Ishikawa (cell line): ENCODE data around the gene URB1.

Experiments
- CEBPB ChIP-seq: IDR thresholded peaks from 2 replicates; pipeline ENCODE4 v1.6.1; 2012
- CREB1 ChIP-seq: IDR thresholded peaks from 2 replicates; pipeline ENCODE4 v1.6.1; 2012; ENCODE audit warnings: low read depth
- EGR1 ChIP-seq: IDR thresholded peaks from 2 replicates; pipeline ENCODE4 v1.6.1; 2012
- EP300 ChIP-seq: IDR thresholded peaks from 2 replicates; pipeline ENCODE4 v1.6.1; 2012; ENCODE audit warnings: borderline replicate concordance
- FOXM1 ChIP-seq: IDR thresholded peaks from 2 replicates; pipeline ENCODE4 v1.6.1; 2012; ENCODE audit warnings: low read depth, borderline replicate concordance
- NFIC ChIP-seq: IDR thresholded peaks from 2 replicates; pipeline ENCODE4 v1.6.1; 2012
- RAD21 ChIP-seq: IDR thresholded peaks from 2 replicates; pipeline ENCODE4 v1.6.1; 2012; ENCODE audit warnings: low read depth
- REST ChIP-seq: IDR thresholded peaks from 2 replicates; pipeline ENCODE4 v1.6.1; 2012; ENCODE audit warnings: low read depth, mild to moderate bottlenecking
- TAF1 ChIP-seq: IDR thresholded peaks from 2 replicates; pipeline ENCODE4 v1.6.1; 2012; ENCODE audit warnings: low read depth, mild to moderate bottlenecking
- TCF12 ChIP-seq: IDR thresholded peaks from 2 replicates; pipeline ENCODE4 v1.6.1; 2012; ENCODE audit warnings: low read depth
- TEAD4 ChIP-seq: IDR thresholded peaks from 2 replicates; pipeline ENCODE4 v1.6.1; 2012
- YY1 ChIP-seq: IDR thresholded peaks from 2 replicates; pipeline ENCODE4 v1.6.1; 2012; ENCODE audit warnings: low read depth
- ZBTB7A ChIP-seq: IDR thresholded peaks from 2 replicates; pipeline ENCODE4 v1.6.1; 2012; ENCODE audit warnings: low read depth
- TF ChIP-seq, protein P1 (sequence below): IDR thresholded peaks from 2 replicates; pipeline ENCODE4 v1.6.1; 2012
- TF ChIP-seq, protein P2 (sequence below): IDR thresholded peaks from 2 replicates; pipeline ENCODE4 v1.6.1; 2012

Gene URB1

GRCh38 chr21:32389337-32390015 lies 3.3 kb downstream of the URB1 start:
- no peak for TF ChIP-seq REST
- TF ChIP-seq FOXM1, result no peak
- TF ChIP-seq, protein P1, sequence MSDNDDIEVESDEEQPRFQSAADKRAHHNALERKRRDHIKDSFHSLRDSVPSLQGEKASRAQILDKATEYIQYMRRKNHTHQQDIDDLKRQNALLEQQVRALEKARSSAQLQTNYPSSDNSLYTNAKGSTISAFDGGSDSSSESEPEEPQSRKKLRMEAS, result no peak
- no peak for TF ChIP-seq YY1
- TF ChIP-seq TCF12, result no peak
- TF ChIP-seq TEAD4, result no peak
- TF ChIP-seq TAF1, result no peak
- TF ChIP-seq NFIC, result no peak
- no peak for TF ChIP-seq EP300
- TF ChIP-seq ZBTB7A, result no peak
- TF ChIP-seq CREB1, result no peak
- TF ChIP-seq RAD21, result no peak
- TF ChIP-seq EGR1, result no peak
- TF ChIP-seq CEBPB, result no peak
- TF ChIP-seq, protein P2, sequence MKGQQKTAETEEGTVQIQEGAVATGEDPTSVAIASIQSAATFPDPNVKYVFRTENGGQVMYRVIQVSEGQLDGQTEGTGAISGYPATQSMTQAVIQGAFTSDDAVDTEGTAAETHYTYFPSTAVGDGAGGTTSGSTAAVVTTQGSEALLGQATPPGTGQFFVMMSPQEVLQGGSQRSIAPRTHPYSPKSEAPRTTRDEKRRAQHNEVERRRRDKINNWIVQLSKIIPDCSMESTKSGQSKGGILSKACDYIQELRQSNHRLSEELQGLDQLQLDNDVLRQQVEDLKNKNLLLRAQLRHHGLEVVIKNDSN, result no peak

GRCh38 chr21:32388306-32388705 lies 4.5 kb downstream of the URB1 start:
- TF ChIP-seq YY1 (no peak), TAF1 (no peak), NFIC (no peak), CREB1 (no peak), EP300 (no peak), CEBPB (no peak), TEAD4 (no peak), REST (no peak), ZBTB7A (no peak), FOXM1 (no peak), EGR1 (no peak)
- TF ChIP-seq, protein P2, result no peak
- TF ChIP-seq, protein P1, result no peak

- no peak for TF ChIP-seq TCF12
- no peak for TF ChIP-seq CREB1
- no peak for TF ChIP-seq TEAD4
- no peak for TF ChIP-seq REST
- no peak for TF ChIP-seq FOXM1
- no peak for TF ChIP-seq CEBPB
- no peak for TF ChIP-seq EGR1
- TF ChIP-seq NFIC, result no peak
- no peak for TF ChIP-seq TAF1
- TF ChIP-seq ZBTB7A, result no peak
- TF ChIP-seq, protein P1, result no peak
- TF ChIP-seq EP300, result no peak
- TF ChIP-seq, protein P2, result no peak
- no peak for TF ChIP-seq RAD21
- TF ChIP-seq YY1, result no peak
Observed at GRCh38 chr21:32387151-32387550, 5.7 kb downstream of the URB1 start.
